Cardiac muscle cell (in vitro differentiated cells and primary cell): Measurements from ENCODE around the gene KRTAP17-1. TPM values are rescaled to one million over a fixed set of nuclear protein-coding genes. Genes with fewer than 3 reads are reported as not detected.

Source experiments
- DNase-seq, 2 donors: peaks; one replicate each; pipeline versions ENCODE4 v3.0.0 to v3.0.0-alpha.2; 2010 to 2017; ENCODE audit warnings: low read depth in 1 of 2, low spot score in 1 of 2
- H3K27ac ChIP-seq: fragments of 200-600 bp; sonication (generic); 2 replicates; pipeline ENCODE4 v1.5.1; 2016
- H3K27me3 ChIP-seq: fragments of 200-600 bp; sonication (generic); 2 replicates; pipeline ENCODE4 v1.6.0; 2016; ENCODE audit warnings: control low read depth
- H3K36me3 ChIP-seq: fragments of 200-600 bp; sonication (generic); 2 replicates; pipeline ENCODE4 v1.5.1; 2016; ENCODE audit warnings: control low read depth
- H3K4me1 ChIP-seq: fragments of 200-600 bp; sonication (generic); 2 replicates; pipeline ENCODE4 v1.8.1; 2017; ENCODE audit warnings: low read depth, mild to moderate bottlenecking, mixed run types
- H3K4me3 ChIP-seq: fragments of 200-600 bp; sonication (generic); 2 replicates; pipeline ENCODE4 v1.5.1; 2016; ENCODE audit warnings: mild to moderate bottlenecking
- H3K9me3 ChIP-seq: fragments of 200-600 bp; sonication (generic); 2 replicates; pipeline ENCODE4 v1.5.1; 2017; ENCODE audit warnings: low read depth, mild to moderate bottlenecking, control low read depth
- polyA plus RNA-seq: library from polyadenylated mRNA; unstranded; fragments of >200 nt; fragmentation: Nextera tagmentation; extraction: Ambion mirVana; gene quantifications from 2 replicates; pipeline ENCODE4 v1.2.1, GENCODE V29; 2016
- total RNA-seq: library from RNA; depleted of rRNA; stranded (reverse); fragments of >200 nt; gene quantifications from 2 replicates; pipeline ENCODE4 v1.2.3, GENCODE V29; 2016
- TF ChIP-seq, protein P1 (sequence below): IDR thresholded peaks from 2 replicates; pipeline ENCODE4 v1.5.1; 2012; ENCODE audit warnings: low read depth, mild to moderate bottlenecking, low read length

The KRTAP17-1 gene
- total and polyA plus RNA-seq, 2 experiments from 2014 or later: not detected

- Histone ChIP-seq H3K27me3 (no peaks in the 10 kb centered on the region), H3K36me3 (no peaks in the 10 kb centered on the region), H3K27ac (no peak overlapping the region), H3K9me3 (no peaks in the 10 kb centered on the region), H3K4me1 (no peaks in the 10 kb centered on the region), H3K4me3 (no peak overlapping the region)
- TF ChIP-seq, protein P1, sequence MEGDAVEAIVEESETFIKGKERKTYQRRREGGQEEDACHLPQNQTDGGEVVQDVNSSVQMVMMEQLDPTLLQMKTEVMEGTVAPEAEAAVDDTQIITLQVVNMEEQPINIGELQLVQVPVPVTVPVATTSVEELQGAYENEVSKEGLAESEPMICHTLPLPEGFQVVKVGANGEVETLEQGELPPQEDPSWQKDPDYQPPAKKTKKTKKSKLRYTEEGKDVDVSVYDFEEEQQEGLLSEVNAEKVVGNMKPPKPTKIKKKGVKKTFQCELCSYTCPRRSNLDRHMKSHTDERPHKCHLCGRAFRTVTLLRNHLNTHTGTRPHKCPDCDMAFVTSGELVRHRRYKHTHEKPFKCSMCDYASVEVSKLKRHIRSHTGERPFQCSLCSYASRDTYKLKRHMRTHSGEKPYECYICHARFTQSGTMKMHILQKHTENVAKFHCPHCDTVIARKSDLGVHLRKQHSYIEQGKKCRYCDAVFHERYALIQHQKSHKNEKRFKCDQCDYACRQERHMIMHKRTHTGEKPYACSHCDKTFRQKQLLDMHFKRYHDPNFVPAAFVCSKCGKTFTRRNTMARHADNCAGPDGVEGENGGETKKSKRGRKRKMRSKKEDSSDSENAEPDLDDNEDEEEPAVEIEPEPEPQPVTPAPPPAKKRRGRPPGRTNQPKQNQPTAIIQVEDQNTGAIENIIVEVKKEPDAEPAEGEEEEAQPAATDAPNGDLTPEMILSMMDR: no peak
- no peak for DNase-seq
Measured at GRCh38 chr17:41304091-41304490, 11.4 kb downstream of the KRTAP17-1 start.

DNA sequence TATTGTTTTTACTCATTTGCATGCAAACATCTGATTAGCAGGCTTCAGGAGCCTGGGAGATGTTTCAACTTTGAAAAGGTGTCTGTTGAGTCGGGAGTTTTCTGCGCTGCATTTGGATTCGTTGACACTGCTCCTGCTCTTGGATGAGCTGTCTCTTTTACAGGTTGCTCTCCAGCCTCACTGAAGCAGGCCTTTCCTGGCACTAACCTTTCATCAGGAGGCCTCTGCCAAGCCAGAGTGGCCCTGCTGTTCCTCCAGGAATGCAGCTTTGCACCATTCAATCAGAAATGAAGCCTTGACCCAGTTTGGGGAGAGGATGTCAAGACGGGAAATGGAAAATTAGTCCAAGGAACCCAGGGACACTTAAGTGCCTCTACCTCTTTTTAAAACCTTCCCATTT, 12.5 kb downstream of the KRTAP17-1 start:
- Histone ChIP-seq H3K9me3 (no peaks in the 10 kb centered on the region), H3K4me1 (no peaks in the 10 kb centered on the region), H3K4me3 (no peak overlapping the region), H3K27ac (no peak overlapping the region), H3K27me3 (no peaks in the 10 kb centered on the region), H3K36me3 (no peaks in the 10 kb centered on the region)
- TF ChIP-seq, protein P1: no peak
- no peak for DNase-seq

DNA sequence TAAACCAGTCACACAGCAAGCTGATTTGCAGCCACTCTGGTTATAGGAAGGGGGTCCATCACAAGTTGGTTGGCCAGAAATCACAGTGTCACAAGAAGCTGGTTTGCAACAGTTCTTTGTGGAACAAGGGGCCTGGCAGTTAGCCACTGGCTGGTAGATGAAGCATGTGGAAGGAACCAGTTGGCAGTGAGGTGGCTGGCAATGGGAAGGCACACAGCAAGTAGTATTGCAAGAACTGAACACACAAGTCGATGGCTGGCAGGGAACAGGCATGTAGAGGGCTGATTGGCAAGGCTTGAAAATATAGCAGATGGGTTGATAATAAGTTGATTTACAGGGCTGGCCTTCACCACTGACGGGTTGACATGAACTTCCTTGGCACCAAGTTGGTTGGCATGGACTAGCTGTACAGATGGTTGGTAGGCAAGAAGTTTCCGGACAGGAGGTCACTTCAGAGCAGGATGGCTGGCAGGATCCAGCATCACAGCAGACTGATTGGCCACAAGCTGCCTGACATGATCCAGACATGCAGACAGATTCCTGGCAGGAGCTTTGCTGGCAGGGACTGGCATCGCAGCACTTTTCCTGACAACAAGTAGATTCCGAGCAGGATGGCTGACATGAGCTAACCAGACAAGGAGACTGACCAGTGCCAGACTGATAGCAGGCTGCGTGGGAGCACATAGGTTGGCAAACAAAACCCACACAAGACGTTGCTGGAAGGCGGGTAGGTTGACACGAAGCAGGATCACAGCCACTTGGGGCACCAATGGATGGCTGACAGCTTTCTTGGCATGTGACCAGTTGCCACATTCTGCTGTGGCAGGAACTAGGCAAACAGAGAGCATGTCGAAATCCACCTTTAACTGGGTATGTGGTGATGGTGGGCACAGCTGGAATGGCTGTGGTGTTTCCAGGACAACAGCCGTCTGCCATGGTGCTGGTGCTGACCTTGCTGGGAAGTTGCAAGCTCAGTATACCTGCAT, 13.3 kb downstream of the KRTAP17-1 start, which contains the start of gene KRTAP29-1:
Gene KRTAP29-1, minus strand, starts transcription at position 936 of the 986 bp plus-strand sequence. Its CDS starts 0 bp downstream, at position 936.
- H3K27me3 ChIP-seq: no peaks in the 10 kb centered on the region
- H3K4me1 ChIP-seq: no peaks in the 10 kb centered on the region
- no peaks in the 10 kb centered on the region for H3K9me3 ChIP-seq
- H3K4me3 ChIP-seq: no peak within 1 kb of the TSS
- no peak within 1 kb of the TSS for H3K27ac ChIP-seq
- no peaks in the 10 kb centered on the region for H3K36me3 ChIP-seq
- no peak for DNase-seq
- TF ChIP-seq, protein P1: no peak

- no peak for DNase-seq
- Histone ChIP-seq H3K27me3 (no peaks in the 10 kb centered on the region), H3K4me3 (no peak overlapping the region), H3K9me3 (no peaks in the 10 kb centered on the region), H3K36me3 (no peaks in the 10 kb centered on the region), H3K27ac (no peak overlapping the region), H3K4me1 (no peaks in the 10 kb centered on the region)
- TF ChIP-seq, protein P1: no peak
Measured at GRCh38 chr17:41301204-41301790, 14.2 kb downstream of the KRTAP17-1 start.

GRCh38 chr17:41298458-41299135, 16.9 kb downstream of the KRTAP17-1 start:
- H3K4me3 ChIP-seq: no peak overlapping the region
- no peak for DNase-seq
- TF ChIP-seq, protein P1: no peak
- H3K36me3 ChIP-seq: no peaks in the 10 kb centered on the region
- H3K27me3 ChIP-seq: no peaks in the 10 kb centered on the region
- H3K27ac ChIP-seq: no peak overlapping the region
- no peaks in the 10 kb centered on the region for H3K9me3 ChIP-seq
- H3K4me1 ChIP-seq: no peaks in the 10 kb centered on the region
